NCI-H748 (cell line): ENCODE data around the gene CNR2.
"Not testable (repeated sequence)": the region's sequence is repeated elsewhere in the genome, so short reads cannot be mapped to it uniquely, and the experiment has no call there.

ENCODE experiments used
- DNase-seq: peaks from one replicate; lab custom pipeline; 2025; ENCODE audit not compliant: unreplicated experiment; lab: John Stamatoyannopoulos, UW

The CNR2 gene

GRCh38 chr1:23913212-23913880 lies at the start of gene CNR2:
Gene CNR2, minus strand, starts transcription at chr1:23913362. Its CDS starts 37,745 bp downstream, at chr1:23875617.
- no peak for DNase-seq

- no peak for DNase-seq
These were observed 47.3 kb upstream of the CNR2 start for GRCh38 chr1:23960291-23961020.

DNA sequence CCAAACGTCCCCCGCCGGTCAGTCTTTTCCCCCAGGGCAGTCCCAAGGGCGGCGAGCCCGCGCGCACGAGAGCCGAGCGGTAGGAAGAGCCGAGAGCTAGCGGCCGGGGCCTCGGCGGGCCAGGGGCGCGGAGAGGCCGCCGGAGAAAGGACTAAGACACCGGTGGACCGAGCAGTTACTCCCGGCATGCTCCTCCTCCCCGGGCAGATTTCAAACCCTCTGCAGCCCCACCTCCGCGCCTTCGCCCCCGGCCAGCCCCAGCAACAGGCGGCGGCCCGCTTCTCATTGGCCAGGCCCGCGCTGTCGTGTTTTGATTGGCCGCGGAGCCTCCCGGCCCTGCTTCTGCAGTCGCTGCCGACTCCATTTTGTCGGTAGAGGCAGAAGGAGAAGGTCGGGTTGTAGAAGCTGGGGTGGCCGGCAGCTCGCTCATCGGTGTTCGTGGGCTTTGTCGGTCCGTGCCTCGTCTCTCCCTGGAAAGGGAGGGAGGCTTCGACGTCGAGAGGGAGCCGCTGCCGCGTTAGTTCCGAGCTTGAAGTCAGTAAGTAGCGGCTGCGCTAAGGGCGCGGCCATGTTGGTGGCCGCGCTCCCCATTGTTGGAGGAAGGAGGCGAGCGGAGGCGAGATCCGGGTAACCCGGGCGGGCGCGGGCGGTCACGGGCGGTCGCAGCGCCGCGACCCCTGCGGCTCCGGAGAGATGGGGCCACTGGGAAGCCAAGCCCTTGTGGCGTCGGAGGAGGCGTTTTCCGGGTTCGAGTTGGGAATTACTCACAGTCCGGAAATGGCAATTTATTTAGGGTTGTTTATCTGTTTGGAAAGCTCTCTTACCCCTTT lies 46.5 kb upstream of the CNR2 start, which contains the start of gene PNRC2:
PNRC2 (plus strand) TSS at position 368 of the 830 bp plus-strand sequence. CDS start 1,630 bp downstream, outside the sequence.
- peak; percentile 95 for DNase-seq

- DNase-seq: peak; percentile 95
These were observed 45.8 kb upstream of the CNR2 start for GRCh38 chr1:23958810-23959460.

DNA sequence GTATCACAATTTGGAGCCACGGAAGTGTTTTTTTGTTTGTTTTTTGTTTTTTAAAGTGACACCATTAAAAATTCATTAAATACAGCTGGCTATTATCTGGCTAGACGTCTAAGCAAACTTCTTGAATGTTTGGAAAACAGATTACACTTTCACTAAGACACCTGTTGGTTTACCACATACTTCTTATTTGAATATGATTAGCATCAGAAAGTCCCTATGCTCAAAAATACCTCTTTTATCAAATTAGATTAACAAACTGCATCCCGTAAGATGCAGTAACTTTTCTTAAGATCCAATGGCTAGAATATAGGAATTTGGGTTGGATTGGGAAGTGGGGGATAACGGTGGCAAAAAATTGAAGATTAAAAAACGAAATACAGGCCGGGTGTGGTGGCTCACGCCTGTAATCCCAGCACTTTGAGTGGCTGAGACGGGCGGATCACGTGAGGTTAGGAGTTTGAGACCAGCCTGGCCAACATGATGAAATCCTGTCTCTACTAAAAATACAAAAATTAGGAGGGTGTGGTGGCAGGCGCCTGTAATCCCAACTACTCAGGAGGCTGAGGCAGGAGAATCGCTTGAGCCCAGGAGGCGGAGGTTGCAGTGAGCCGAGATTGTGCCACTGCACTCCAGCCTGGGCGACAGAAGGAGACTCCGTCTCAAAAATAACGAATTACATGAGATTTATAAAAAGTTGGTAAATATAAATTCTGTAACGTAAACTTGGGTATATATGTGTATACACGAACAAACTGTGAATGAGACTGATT lies 45.1 kb upstream of the CNR2 start:
- not testable (repeated sequence) for DNase-seq

DNA sequence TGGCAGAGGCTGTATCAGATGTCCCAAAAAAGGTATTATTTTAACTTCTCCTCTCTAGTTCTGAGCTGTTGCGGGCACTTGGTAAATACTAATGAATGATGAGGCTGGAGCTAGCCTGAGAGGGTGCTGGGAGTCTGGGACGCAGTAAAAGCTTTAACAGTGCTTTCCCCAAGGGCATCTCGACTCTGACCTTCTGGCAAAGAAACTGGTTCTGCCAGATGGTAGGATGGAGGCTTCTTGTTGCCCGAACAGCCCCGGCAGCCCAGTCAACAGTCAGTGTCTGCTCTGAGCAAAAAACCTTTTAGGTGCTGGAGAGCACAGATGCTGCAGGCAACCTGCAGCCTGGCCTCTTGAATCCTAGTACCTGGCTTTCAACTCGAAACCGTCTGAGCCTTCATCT lies 43.9 kb upstream of the CNR2 start:
- no peak for DNase-seq

- no peak for DNase-seq
These were observed 39.9 kb upstream of the CNR2 start for GRCh38 chr1:23953020-23953419.

GRCh38 chr1:23947366-23947765 lies 34.2 kb upstream of the CNR2 start:
- DNase-seq: no peak

GRCh38 chr1:23936481-23937176 lies 23.5 kb upstream of the CNR2 start:
- DNase-seq: no peak

- no peak for DNase-seq
These were observed 18.3 kb upstream of the CNR2 start for GRCh38 chr1:23931491-23931880.

GRCh38 chr1:23930861-23931490 lies 17.8 kb upstream of the CNR2 start:
- no peak for DNase-seq

GRCh38 chr1:23930270-23930669 lies 17.1 kb upstream of the CNR2 start:
- no peak for DNase-seq

DNA sequence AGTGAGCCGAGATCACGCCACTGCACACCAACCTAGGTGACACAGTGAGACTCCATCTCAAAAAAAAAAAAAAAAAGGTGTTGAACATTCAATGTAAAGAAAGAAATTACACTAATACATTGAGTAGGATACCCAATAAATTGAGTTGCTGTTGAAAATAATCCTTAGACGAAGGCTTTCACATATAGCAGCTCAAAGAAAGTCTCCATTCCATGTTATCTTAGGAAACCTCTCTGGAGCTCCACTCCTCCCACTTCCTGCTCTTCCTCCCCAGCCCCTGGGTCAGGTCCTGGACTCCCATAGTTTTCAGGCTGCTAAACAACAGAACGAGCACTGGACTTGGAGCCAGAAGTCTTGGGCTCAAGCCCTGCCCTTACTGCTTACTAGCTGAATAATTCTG lies 15.6 kb upstream of the CNR2 start:
- no peak for DNase-seq

DNA sequence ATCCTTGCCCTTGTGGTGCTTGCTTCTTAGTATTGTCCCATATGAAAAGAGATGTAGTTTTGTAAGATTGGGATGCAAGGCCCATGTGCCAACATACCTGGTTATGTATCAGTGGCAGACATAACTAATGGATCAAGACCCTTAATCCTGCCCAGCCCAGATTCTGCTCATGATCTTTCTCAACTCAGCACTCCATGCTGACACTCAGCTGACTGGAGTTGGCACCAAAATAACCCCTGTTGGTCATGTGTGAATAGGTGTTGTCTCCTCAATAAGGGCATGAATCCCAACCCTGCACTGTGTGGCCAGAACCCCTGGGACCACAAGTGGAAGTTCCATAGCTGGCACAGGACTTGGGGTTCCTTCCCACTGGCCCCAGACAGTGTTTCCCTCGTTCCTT lies 13.9 kb upstream of the CNR2 start:
- no peak for DNase-seq

DNA sequence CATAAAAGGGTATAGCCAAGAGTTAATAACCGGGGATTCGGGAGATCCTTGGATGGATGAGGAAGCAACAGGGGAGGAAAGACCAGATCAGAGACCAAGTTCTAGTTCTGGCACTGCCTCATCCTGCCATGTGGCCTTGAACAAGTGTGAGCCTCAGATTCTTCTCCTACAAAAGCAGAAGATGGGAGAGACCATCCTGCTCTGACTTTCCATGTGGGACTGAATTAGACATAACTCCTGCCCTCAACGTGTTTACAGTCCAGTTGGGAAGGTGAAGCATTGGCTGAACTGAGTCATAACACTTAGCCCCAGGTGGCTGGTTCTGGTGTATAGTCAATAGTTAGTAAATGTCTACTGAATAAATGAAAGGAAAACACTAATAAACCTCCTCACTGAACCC lies 12.1 kb upstream of the CNR2 start:
- DNase-seq: no peak

GRCh38 chr1:23924601-23925000 lies 11.4 kb upstream of the CNR2 start:
- no peak for DNase-seq

DNA sequence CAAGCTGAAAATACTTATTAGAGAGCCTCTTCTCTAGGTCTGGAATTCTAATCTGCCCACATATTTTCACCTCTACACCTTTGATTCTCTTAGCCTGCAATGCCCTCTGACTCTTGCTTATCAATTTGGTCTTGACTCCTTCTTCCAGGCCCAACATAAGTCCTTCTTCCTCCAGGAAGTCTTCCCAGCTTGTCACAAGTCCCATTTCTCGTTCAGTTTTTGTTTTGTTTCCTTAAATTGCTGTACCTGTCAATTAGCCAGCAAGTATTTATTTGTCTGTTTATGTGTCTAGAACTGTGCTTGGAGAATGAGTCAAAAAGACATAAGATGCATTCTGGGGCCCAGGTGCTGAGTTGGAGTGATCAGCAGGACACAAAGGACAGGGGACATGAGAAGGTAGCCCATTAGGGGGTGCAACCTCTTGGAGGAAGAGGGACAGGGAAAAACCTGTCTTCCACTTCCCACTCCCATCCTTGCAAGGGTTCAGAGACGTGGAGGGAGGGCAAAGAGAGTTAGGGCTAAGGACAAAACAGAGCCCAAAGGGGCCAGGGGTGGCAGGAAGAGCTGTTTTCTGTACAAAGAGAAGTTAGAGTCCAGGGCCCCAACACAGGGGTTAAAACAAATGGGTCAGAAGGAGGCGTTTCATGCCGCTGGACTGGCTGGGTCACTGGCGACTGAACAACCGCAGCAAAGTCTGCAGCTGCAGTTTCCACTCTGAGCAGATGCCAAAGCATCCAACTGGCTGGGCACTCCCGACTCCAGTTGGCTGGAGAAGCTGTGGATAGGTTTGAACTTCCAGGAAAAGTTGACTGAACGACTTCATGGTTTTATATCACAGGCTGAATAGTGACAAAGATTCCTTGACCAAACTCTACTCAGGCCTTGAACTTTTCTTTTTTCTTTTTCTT lies 10.7 kb upstream of the CNR2 start:
- DNase-seq: no peak

DNA sequence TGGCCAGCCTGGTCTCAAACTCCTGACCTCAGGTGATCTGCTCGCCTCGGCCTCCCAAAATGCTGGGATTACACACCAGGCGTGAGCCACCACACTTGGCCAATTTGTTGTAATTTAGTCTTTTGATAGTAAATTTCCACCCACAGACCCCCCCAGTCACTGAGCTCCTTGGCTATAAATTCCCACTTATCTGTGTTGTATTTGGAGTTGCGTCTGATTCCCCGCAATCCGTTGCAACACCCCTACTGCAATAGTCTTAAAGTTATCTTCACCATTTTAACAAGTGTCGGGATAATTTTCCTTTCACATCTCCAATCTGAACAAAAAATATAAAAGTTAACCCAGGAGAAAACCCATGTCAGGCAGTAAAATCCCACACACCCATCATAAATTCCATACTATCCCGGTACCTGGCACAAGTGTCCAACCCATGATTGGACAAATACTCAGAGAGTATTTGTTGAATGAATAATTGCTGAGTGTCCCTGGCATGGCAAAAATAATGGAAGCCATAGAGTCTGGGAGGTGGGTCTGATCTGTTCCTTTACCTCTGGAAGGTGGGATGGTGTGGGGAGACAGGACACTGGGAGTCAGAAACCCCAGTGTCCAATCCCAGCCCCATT lies 9.3 kb upstream of the CNR2 start:
- DNase-seq: no peak
